ENCODE measurements around the gene EIF5B.

Gene EIF5B

GRCh38 chr2:99450199-99450598 lies 113.0 kb downstream of the EIF5B start:
- Histone ChIP-seq H3K4me1 (ENCODE audit: control insufficient read depth, insufficient read depth, low read length) (no peaks in the 10 kb centered on the region; the same call in 1 of the 2 replicates), H3K27ac (ENCODE audit: low read length) (no peak overlapping the region), H3K9me3 (ENCODE audit: control insufficient read depth, insufficient read depth, low read length) (no peaks in the 10 kb centered on the region), H3K4me3 (ENCODE audit: low read length) (no peak overlapping the region), H3K27me3 (ENCODE audit: control insufficient read depth, insufficient read depth, low read length) (no peaks in the 10 kb centered on the region), H3K36me3 (ENCODE audit: control insufficient read depth, insufficient read depth, low read length) (no peaks in the 10 kb centered on the region)
- DNase-seq (ENCODE audit: low read depth, low spot score) = no peak
- WGBS (ENCODE audit: insufficient coverage, insufficient read length) = no CpG with 5 or more reads among the region's 1 CpG
